Neural cell (in vitro differentiated cells): Measurements from ENCODE around the gene FSIP1. TPM values are rescaled to one million over a fixed set of nuclear protein-coding genes. Genes with fewer than 3 reads are reported as not detected.

Source experiments
- H2AFZ ChIP-seq: fragments of 200-600, 300-800 bp; sonication (generic), shearing (Covaris generic); 2 replicates; pipeline ENCODE4 v1.6.0; 2014; ENCODE audit warnings: low read depth, mild to moderate bottlenecking, antibody characterized with exemption, low read length, moderate library complexity
- H3F3A ChIP-seq: fragments of 200-600 bp; shearing (Covaris generic); 2 replicates; pipeline ENCODE4 v1.6.1; 2016; ENCODE audit warnings: mild to moderate bottlenecking, moderate library complexity, mixed read lengths, antibody characterized with exemption, low read length; ENCODE audit not compliant: insufficient read depth, poor library complexity, severe bottlenecking
- H3K27ac ChIP-seq: fragments of 200-600, 300-800 bp; sonication (generic), shearing (Covaris generic); 2 replicates; pipeline ENCODE4 v1.5.1; 2014; ENCODE audit warnings: mild to moderate bottlenecking, low read length, moderate library complexity
- H3K27me3 ChIP-seq: fragments of 300-800, 200-600 bp; sonication (generic), shearing (Covaris generic); 2 replicates; pipeline ENCODE4 v1.6.0; 2014; ENCODE audit warnings: mild to moderate bottlenecking, low read depth, low read length, moderate library complexity; ENCODE audit not compliant: insufficient read depth
- H3K36me3 ChIP-seq: fragments of 300-800, 200-600 bp; sonication (generic), shearing (Covaris generic); 2 replicates; pipeline ENCODE4 v1.5.1; 2014; ENCODE audit warnings: mild to moderate bottlenecking, antibody characterized with exemption, low read length, moderate library complexity; ENCODE audit not compliant: insufficient read depth
- H3K4me2 ChIP-seq: fragments of 300-800, 200-600 bp; sonication (generic), shearing (Covaris generic); 2 replicates; pipeline ENCODE4 v1.6.0; 2014; ENCODE audit warnings: mild to moderate bottlenecking, low read length
- H3K4me3 ChIP-seq: fragments of 300-800, 200-600 bp; sonication (generic), shearing (Covaris generic); 2 replicates; pipeline ENCODE4 v1.5.1; 2014; ENCODE audit warnings: mild to moderate bottlenecking, low read length, moderate library complexity
- H3K79me2 ChIP-seq: fragments of 200-600 bp; shearing (Covaris generic); replicated peaks from 2 replicates; pipeline ENCODE4 v1.6.0; 2014; ENCODE audit warnings: mild to moderate bottlenecking, low read length, moderate library complexity; ENCODE audit not compliant: insufficient read depth
- H3K9ac ChIP-seq: fragments of 300-800, 200-600 bp; sonication (generic), shearing (Covaris generic); 2 replicates; pipeline ENCODE4 v1.6.1; 2016; ENCODE audit warnings: mild to moderate bottlenecking, low read length, mixed read lengths
- H3K9me2 ChIP-seq: fragments of 200-600 bp; shearing (Covaris generic); 2 replicates; pipeline ENCODE4 v1.6.1; 2016; ENCODE audit warnings: mild to moderate bottlenecking, low read length, mixed read lengths; ENCODE audit not compliant: insufficient read depth
- H3K9me3 ChIP-seq: fragments of 200-600, 300-800 bp; sonication (generic), shearing (Covaris generic); 2 replicates; pipeline ENCODE4 v1.6.1; 2016; ENCODE audit warnings: mild to moderate bottlenecking, mixed run types, low read length, moderate library complexity, mixed read lengths
- H4K20me1 ChIP-seq: fragments of 200-600 bp; shearing (Covaris generic); 2 replicates; pipeline ENCODE4 v1.6.1; 2016; ENCODE audit warnings: mild to moderate bottlenecking, mixed run types; ENCODE audit not compliant: insufficient read depth
- EP300 ChIP-seq: fragments of 450-650 bp; conservative IDR thresholded peaks from 2 replicates; pipeline ENCODE4 v1.6.1; 2014; ENCODE audit warnings: antibody characterized with exemption, mild to moderate bottlenecking, moderate library complexity; ENCODE audit not compliant: poor library complexity, severe bottlenecking
- EZH2 ChIP-seq: fragments of 200-600, 300-800 bp; shearing (Covaris generic), sonication (generic); IDR thresholded peaks from 2 replicates; pipeline ENCODE4 v1.6.1; 2014; ENCODE audit warnings: antibody characterized with exemption, low read length, borderline replicate concordance, mild to moderate bottlenecking; ENCODE audit not compliant: insufficient read depth, poor library complexity, severe bottlenecking
- MXI1 ChIP-seq: fragments of 450-650 bp; conservative IDR thresholded peaks from 2 replicates; pipeline ENCODE4 v1.6.1; 2014; ENCODE audit warnings: antibody characterized with exemption, mild to moderate bottlenecking; ENCODE audit not compliant: poor library complexity, severe bottlenecking
- POLR2AphosphoS5 ChIP-seq: IDR thresholded peaks from 2 replicates; pipeline ENCODE4 v1.6.1; 2012
- RAD21 ChIP-seq: fragments of 450-650 bp; conservative IDR thresholded peaks from 2 replicates; pipeline ENCODE4 v1.6.1; 2014; ENCODE audit warnings: antibody characterized with exemption, mild to moderate bottlenecking, moderate library complexity
- REST ChIP-seq: IDR thresholded peaks from 2 replicates; pipeline ENCODE4 v1.6.1; 2012; ENCODE audit warnings: borderline replicate concordance
- SMC3 ChIP-seq: fragments of 450-650 bp; conservative IDR thresholded peaks from 2 replicates; pipeline ENCODE4 v1.6.1; 2014; ENCODE audit warnings: antibody characterized with exemption, mild to moderate bottlenecking, moderate library complexity; ENCODE audit not compliant: poor library complexity
- TAF1 ChIP-seq: IDR thresholded peaks from 2 replicates; pipeline ENCODE4 v1.6.1; 2012; ENCODE audit warnings: low read depth
- polyA plus RNA-seq: library from polyadenylated mRNA; depleted of rRNA; stranded (reverse); fragments of >200 nt; gene quantifications from 2 replicates; pipeline ENCODE4 v1.2.3, GENCODE V29; 2014
- TF ChIP-seq, protein P1 (sequence below): fragments of 450-650 bp; IDR thresholded peaks from 2 replicates; pipeline ENCODE4 v1.5.1; 2014; ENCODE audit warnings: antibody characterized with exemption, mild to moderate bottlenecking, moderate library complexity; ENCODE audit not compliant: poor library complexity, severe bottlenecking

Gene FSIP1
- polyA plus RNA-seq, 1 donor from 2014 or later, result 3.8 TPM

DNA sequence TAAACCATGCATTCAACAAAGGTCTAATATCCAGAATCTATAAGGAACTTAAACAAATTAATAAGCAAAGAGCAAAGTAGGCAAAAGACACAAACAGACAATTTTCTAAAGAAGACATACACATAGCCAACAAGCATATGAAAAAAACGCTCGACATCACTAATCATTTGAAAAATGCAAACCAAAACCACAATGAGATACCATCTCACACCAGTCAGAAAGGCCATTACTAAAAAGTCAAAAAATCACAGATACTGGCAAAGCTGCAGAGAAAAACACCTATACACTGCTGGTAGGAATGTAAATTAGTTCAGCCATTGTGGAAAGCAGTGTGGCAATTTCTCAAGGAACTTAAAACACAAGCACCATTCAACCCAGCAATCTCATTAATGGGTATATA is 53.8 kb downstream of the FSIP1 start:
- TF ChIP-seq POLR2AphosphoS5, result no peak
- TF ChIP-seq, protein P1, sequence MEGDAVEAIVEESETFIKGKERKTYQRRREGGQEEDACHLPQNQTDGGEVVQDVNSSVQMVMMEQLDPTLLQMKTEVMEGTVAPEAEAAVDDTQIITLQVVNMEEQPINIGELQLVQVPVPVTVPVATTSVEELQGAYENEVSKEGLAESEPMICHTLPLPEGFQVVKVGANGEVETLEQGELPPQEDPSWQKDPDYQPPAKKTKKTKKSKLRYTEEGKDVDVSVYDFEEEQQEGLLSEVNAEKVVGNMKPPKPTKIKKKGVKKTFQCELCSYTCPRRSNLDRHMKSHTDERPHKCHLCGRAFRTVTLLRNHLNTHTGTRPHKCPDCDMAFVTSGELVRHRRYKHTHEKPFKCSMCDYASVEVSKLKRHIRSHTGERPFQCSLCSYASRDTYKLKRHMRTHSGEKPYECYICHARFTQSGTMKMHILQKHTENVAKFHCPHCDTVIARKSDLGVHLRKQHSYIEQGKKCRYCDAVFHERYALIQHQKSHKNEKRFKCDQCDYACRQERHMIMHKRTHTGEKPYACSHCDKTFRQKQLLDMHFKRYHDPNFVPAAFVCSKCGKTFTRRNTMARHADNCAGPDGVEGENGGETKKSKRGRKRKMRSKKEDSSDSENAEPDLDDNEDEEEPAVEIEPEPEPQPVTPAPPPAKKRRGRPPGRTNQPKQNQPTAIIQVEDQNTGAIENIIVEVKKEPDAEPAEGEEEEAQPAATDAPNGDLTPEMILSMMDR, result no peak
- Histone ChIP-seq H3K79me2 (no peaks in the 10 kb centered on the region), H3K4me2 (no peak overlapping the region), H3K9me2 (no peaks in the 10 kb centered on the region), H3K27ac (no peak overlapping the region), H4K20me1 (no peaks in the 10 kb centered on the region), H3K9ac (no peak overlapping the region), H3K4me3 (no peak overlapping the region), H3K27me3 (no peaks in the 10 kb centered on the region), H3K36me3 (no peaks in the 10 kb centered on the region), H3F3A (no peaks in the 10 kb centered on the region), H2AFZ (no peak overlapping the region), H3K9me3 (no peaks in the 10 kb centered on the region)

DNA sequence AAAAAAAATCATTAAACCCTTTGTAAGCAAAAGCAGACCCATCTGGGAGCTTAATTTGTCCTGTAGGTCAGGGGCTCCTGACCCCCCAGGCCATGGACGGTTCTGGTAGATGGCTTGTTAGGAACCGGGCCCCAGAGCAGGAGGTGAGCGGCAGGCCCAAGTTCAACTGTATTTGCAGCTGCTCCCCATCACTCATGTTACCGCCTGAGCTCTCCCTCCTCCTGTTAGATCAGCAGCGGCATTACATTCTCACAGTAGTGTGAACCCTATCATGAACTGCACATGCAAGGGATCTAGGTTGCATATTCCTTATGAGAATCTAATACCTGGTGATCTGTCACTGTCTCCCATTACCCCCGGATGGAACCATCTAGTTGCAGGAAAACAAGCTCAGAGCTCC is 60.7 kb downstream of the FSIP1 start:
- no peak overlapping the region for H3K27ac ChIP-seq
- no peaks in the 10 kb centered on the region for H3K9me2 ChIP-seq
- H3K36me3 ChIP-seq, result no peaks in the 10 kb centered on the region
- no peak overlapping the region for H3K9ac ChIP-seq
- H4K20me1 ChIP-seq, result no peaks in the 10 kb centered on the region
- TF ChIP-seq REST, result no peak
- TF ChIP-seq RAD21, result no peak
- TF ChIP-seq MXI1, result no peak
- TF ChIP-seq POLR2AphosphoS5, result no peak
- TF ChIP-seq, protein P1, result no peak
- no peak for TF ChIP-seq TAF1
- TF ChIP-seq EP300, result no peak
- no peak for TF ChIP-seq EZH2
- TF ChIP-seq SMC3, result no peak
- H3K4me2 ChIP-seq, result no peak overlapping the region
- no peaks in the 10 kb centered on the region for H3K79me2 ChIP-seq
- H3K4me3 ChIP-seq, result no peak overlapping the region
- no peaks in the 10 kb centered on the region for H3F3A ChIP-seq
- no peak overlapping the region for H2AFZ ChIP-seq
- H3K9me3 ChIP-seq, result no peaks in the 10 kb centered on the region
- no peaks in the 10 kb centered on the region for H3K27me3 ChIP-seq
